IPS-NIHi7 (cell line): ENCODE data around the gene OBSCN.

Experiments
- DNase-seq: peaks from one replicate; pipeline ENCODE4 v3.0.0; 2012; ENCODE audit warnings: mixed read lengths; ENCODE audit errors: extremely low spot score

The OBSCN gene

DNA sequence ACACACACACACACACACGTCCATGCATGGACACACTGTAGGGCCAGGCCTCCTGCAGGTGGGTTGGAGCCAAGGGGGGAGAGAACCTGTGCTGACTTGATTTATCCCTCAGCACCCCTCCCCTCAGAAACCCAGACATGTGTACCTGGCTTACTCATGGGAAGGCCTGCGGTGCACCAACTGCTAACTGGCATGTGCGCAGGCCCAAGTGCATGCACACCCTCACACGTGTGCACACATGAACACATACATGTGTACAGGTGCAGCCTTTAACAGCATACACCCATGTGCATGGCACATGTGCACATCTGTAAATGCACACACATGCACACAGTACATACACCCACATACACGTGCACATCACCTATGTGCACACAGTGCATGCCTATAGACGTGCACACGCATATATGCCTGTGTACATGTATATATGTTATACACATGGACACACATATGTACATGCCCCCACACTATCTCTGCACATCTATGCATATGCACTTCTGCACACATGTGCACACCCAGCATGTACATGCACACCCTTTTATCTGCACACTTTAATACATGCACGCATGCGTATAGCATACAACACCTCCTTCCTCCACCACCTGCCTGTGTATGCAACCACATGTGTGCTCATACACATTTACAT, 131.3 kb downstream of the OBSCN start:
- no peak for DNase-seq

DNA sequence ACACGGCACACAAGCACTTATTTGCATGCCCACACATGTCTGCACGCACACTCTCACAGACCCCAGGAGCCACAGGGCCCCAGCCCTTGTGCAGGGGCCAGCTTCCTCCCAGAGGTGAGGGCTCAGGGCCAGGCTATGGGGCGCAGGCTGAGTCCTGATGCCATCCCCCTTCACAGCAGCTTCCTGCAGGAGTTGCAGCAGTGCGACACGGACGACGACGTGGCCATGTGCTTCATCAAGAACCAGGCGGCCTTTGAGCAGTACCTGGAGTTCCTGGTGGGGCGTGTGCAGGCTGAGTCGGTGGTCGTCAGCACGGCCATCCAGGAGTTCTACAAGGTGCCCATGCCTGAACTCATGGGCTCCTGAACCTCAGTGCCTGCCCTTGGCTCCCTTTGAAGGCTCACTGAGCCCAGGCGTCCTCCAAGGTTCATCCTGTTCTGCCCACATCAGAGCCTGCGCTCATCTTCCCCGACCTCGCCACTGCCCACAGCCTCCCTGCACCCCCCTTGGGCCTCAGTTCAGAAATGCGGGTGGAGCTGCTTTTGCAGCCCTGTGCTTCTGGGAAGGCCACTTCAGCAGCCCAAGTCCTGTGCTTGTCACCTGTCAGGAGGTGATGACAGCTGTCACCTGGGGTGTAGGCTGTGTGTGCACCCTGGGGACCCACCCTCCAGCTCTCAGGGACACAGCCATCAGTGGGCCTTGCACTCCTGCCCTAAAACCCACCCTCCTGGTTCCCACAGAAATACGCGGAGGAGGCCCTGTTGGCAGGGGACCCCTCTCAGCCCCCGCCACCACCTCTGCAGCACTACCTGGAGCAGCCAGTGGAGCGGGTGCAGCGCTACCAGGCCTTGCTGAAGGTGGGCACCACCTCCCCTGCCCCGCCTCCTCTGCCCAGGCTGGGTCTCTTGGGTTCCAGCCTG, 132.2 kb downstream of the OBSCN start:
- DNase-seq, result no peak

DNA sequence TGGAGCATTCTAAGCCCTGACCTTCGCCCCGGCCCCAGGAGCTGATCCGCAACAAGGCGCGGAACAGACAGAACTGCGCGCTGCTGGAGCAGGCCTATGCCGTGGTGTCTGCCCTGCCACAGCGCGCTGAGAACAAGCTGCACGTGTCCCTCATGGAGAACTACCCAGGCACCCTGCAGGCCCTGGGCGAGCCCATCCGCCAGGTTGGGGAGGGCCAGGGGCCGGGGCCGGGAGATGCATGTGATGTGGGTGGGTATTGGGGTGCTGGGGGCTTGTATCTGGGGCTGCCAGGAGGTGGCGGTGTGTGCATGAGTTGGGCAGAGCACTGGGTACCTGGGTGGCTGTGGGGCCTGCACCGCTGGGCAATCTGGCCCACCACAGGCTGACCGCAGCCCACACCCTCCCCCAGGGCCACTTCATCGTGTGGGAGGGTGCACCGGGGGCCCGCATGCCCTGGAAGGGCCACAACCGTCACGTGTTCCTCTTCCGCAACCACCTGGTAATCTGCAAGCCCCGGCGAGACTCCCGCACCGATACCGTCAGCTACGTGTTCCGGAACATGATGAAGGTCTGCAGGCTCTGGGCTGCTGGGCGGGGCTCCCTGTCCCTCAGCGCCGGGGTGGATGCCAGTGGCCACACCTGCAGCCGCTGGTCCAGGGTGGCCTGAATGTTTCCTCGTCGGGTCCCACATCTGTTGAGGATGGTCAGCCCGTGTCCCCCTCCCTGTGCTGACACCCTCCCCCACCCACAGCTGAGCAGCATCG, 133.0 kb downstream of the OBSCN start:
- peak; percentile 80 for DNase-seq

DNA sequence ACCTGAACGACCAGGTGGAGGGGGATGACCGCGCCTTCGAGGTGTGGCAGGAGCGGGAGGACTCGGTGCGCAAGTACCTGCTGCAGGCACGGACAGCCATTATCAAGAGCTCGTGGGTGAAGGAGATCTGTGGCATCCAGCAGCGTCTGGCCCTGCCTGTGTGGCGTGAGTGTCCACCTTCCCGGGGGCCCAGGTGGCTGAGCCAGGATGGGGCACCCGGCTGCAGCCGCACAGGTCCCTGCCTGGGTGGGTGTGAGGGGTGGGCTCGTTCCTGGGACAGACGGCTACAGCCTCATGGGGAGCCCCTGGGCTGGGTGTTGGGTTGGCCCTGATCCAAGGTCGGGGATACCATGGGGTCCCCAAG, 133.6 kb downstream of the OBSCN start:
- DNase-seq, result no peak

DNA sequence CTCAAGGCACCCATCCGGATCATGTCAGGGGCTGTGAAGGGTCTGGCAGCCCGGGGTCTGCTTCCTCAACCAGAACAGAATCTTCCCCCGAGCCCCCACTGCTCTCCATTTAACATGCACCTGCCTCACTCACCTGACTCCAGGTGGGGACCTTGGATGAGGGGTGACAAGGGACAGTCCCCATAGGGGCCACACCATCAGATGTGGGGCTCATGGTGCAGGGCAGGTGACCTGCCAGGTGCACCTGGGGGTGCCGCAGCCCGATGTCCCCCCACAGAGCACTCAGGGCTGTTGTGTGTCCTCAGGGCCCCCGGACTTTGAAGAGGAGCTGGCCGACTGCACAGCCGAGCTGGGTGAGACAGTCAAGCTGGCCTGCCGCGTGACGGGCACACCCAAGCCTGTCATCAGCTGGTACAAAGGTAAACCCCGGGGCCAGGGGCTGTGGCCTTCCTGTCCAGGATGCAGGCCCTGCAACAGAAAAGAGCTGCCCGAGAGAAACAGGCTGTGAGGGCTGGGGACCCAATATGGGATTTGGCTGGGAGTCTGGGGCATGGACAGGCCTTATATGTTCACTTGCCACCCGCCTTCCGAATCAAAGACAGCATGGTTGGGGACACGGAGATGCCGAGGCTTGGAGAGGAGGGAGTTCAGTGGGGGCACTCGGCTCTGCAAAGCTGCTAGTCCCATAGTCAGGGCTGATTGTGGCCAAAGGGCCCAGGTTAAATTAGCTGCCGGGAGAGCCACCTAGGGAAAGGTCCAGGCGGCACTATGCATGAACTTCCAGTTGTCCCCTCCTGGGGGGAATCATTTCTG, 134.2 kb downstream of the OBSCN start:
- DNase-seq, result no peak

DNA sequence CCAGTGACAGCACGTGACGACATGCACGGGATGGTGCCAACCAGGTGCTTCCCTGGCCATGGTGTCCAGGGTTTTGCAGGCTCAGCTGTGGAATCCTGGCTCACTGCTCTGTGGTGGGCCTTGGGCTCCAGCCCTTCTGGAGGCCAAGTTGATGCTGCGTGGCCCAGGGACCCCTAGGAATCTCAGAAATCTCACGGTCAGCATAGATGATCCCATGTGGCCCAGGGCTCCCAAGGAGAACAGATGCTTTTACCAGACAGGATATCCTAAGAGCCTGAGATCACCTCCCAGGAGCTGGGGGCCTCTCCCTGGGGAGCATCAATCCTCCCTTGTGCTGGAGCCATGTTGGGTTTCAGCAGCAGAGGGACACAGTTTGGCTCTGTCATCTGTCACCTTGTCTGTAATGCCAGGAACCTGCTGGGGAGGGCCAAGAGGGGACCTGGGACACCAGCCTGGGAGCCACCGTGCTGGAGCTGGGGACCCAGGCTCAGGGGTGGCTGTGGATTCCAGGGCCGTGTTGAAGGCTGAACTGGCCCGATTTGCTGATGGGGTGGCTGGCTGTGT, 134.9 kb downstream of the OBSCN start:
- no peak for DNase-seq

DNA sequence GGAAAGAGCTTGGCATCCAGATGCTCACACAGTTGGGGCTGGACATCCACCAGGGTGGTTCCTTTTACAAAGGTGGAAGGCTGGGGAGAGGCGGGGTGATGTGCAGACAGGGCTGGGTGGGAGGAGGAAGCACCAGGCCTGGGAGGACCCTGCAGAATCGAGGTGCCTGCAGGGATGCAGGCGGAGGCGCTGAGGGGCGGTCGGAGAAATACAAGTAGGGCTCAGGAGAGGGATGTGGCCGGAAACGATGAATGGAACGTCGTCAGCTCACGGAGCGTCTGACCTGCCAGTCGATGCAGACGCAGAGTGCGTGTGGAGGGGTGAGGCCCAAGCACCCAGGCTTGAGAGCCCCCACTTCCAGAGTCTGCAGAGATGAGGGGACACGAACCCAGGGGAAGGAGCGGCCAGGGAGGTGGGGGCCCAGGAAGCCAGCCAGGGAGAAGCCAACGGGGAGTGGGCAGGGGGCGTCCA, 135.4 kb downstream of the OBSCN start:
- DNase-seq, result no peak

DNA sequence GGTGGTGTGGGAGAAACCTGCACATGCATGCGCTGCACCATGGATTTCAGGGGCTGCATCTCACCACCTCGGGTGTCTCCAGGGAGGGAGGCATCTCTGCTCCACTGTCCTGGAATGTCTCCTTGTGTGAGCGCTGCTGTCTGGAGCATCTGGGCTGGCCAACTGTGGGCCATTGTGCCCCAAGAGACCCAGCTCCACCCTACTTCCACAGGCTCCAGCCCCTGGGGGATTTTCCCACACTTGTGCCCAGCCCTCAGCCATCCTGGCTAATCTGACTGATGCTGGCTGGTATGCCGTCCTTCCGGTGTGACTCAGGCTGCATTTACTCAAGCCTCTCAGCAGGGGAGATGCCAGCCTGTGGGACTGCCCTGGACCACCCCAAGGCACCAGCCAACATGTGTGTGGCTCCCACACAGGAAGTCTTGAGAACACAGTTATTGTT, 136.8 kb downstream of the OBSCN start:
- DNase-seq, result no peak

DNA sequence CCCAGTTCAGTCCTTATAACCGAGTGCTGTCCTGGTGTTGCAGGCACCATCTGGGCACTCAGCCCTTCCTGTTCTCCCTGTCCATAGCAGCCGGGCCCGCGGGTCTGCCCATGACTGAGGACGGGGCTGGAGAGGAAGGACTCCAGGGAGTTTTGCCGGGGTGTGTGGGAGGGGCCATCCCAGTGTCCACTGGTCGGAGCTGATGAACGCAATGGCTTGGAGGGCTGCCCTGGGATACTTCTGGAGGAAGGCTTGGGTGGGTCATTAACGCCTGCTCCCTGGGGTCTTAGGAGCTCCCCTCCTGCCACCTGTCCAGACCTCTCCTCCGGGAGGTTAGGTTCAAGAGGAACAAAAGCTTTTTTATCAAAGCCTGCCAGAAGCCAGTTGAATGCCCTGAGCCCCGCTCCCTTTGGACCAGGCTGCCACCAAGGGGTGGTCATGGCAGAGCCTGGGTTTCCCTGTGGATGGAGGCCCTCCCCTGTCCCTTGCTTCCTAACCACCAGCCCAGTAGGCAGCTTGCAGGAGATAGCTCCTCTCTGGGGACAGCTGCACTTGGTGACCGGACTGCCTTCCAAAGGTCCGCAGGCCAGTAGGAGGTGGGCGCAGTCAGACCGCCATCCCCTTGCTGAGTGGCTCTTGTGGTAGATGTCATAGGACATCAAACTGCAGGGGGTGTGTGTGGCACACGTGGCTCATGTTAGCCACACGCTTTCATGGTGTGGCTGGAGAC, 137.5 kb downstream of the OBSCN start:
- no peak for DNase-seq

DNA sequence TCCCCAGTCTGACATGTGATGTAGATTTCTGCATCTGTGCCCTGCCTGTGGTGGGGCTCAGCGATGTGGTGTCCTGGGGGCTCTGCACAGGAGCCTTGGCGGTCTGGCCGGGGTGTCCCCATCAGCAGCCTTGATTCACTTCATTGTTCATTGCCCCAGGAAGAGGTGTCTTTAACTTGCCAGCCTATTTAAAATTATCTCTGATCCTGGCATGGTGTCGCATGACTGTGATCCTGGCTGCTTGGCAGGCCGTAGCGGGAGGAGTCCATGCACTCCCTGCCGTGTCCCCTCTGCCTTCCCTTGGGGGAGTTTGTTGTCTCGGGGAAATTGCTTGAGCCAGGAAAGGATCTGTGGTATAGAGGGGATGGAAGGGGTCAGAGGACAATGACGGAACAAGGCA, 138.9 kb downstream of the OBSCN start:
- DNase-seq, result no peak

DNA sequence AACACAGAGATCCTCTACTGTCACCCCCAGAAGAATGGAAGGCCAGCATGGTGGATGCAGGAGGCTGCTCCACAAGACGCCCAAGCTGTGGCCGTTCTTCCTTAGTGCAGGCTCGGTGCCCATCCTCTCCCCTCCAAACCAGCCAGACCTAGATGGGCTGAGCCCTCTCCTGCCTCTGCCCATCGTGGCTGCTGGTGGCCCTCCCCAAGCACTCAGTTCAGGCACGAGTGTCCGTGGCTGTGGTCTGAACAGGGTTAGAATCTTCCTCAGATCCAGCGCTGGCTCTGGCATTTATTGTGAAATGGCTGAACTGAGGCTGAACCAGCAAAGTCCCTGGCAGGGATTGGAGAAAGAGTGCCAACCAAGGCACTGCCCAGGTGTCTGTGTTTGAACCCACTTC, 139.3 kb downstream of the OBSCN start:
- no peak for DNase-seq

DNA sequence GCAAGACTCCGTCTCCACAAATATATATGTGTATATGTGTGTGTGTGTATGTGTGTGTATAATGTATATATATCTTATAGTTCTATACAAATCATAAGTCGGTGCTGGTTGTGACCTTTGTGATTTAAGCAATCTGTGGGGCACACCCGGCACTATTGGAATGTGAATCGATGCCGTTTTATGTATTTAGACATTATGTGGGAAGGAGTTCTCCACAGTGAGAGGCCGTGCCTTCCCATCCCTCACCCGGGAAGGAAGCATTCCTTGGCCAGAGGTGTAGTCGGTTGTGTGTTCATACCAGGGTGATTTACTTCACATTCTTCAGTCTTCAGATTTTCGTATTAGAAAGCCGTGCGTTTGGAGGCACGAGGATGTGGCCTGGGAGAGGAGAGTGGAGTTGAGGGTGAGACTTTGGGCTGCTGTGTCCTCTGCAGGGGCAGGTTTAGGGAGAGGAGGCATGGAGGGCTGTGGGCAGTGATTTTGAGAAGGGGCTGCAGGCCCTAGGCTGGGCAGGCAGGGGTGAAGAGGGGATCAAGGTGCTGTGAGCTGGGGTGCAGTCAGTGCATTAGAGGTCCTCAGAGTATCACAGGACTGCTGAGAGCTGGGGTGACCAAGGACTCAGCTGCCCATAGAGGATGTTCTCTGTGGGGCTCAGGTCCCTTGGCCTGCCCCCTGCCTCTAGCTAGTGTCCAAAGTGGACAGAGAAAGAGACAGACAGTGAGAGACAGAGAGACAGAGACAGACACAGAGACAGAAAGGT, 141.0 kb downstream of the OBSCN start:
- DNase-seq, result no peak

DNA sequence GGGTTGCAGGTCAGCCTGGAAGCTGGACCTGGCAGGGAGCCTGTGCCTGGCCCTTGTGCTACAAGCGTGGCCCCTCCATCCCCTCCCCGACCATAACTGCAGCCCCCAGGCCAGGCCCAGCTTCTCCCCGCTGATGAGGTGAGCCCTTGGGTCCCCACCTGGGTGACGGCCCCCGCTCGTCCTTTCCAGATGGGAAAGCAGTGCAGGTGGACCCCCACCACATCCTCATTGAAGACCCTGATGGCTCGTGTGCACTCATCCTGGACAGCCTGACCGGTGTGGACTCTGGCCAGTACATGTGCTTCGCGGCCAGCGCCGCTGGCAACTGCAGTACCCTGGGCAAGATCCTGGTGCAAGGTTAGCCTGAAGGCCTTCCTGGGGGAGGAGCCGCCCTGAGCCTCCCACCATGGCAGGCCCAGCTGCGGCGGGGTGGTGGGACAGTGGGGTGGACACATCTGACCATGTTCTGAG, 141.9 kb downstream of the OBSCN start:
- DNase-seq, result no peak

DNA sequence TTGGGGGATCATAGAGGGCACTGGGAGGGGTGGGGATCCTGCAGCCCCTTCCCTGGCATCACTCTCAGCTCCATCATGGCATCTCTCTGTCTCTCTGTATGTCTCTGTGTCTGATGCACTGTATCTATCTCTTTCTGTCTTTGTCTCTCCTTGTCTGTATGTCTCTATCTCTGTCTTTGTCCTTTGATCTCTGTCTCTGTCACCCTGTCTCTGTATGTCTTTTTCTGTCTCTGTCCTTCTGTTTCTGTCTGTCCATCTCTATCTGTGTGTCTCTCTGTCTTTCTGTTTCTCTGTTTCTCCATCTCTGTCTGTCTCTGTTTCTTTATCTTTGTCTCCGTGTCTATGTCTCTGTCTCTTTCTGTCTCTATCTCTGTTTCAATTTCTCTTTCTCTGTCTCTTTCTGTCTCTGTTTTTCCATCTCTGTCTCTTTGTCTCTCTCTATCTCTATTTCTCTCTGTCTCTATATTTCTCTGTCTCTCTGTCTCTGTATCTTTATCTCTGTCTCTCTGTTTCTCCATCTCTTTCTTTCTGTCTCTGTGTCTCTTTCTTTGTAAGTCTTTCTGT, 142.4 kb downstream of the OBSCN start:
- no peak for DNase-seq

DNA sequence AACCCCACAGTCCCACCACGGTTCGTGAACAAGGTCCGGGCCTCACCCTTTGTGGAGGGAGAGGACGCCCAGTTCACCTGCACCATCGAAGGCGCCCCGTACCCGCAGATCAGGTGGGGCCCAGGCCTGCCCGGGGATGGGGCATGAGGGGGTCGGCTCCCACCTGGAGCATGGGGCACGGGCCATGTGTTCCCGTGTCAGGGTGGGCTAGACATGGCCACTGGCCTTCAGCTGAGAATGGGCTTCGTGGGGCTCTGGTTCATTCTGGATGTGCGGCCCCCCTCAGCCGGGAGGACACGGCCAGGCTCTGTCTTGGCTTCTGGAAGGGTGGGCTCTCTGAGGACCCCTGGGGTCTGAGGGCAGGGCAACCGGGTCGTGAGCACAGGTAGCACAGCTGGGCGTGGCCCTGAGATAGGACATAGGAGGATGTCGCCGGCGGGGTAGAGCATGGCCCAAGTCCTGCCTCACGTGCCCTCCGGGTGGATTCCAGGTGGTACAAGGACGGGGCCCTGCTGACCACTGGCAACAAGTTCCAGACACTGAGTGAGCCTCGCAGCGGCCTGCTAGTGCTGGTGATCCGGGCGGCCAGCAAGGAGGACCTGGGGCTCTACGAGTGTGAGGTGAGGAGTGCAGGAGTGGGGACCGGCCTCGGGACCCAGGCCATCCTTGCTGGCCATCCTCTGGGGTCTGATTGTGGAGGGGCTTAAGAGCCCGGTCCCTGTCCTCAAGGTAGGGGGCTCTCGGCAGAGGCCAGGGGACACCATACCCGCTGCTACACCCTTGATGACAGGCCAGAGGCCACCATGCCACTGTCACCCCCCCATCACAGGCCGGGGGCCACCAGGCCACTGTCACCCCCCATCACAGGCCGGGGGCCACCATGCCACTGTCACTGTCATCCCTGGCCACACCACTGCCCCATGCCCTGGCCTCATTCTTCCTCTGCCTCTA, 143.3 kb downstream of the OBSCN start:
- DNase-seq, result no peak

DNA sequence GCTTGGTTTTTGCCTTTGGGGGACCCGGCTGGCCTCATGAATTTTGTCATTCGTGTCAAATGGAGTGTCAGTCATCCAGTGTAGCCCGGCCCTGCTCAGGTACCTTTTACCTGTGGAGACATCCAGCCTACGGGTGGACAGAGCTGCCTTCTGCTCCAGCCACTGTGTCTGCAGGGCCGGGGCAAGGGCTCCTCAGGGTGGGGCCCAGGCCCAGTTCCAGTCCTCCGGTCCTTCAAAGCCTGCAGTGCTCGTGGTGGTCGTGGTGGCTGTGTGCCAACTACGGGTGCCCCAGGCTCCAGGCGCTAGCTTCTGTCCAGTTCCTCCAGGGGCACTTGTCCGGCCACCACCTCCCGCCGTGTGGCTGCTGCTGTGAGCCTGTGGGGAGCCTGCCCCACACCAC, 144.0 kb downstream of the OBSCN start:
- DNase-seq, result no peak

DNA sequence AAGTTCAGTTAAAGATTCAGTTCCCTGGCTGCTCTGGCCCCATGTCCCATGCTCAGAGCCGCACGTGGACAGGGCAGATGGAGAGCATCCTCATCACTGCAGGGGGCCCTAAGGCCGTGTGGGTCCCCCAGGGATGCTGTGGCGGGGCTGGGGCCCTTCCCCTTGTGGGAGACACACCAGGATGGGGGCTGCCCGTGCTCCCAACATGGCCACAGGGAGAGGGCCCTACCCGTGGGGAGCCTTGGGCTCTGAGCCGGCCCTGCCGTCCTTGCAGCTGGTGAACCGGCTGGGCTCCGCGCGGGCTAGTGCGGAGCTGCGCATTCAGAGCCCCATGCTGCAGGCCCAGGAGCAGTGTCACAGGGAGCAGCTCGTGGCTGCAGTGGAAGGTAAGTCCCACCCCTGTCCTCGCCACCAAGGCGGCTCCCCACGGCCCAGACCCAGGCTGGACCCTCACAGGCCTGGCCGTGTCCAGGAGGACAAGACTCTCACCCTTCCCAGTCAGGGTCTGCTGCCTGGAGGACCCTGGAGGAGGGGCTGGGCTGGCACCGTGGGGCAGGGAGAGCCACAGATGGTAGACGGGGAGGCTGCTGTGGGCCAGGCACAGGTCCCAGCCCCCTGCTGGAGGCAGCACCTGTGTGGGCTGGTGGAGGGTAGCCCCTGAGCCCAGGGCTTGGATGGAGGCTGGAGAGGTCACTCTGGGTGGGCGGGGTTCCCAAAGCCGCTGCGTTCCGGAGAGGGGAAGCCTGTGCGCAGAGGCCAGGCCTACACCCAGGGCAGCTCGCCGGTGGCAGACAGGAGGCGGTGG, 145.0 kb downstream of the OBSCN start:
- DNase-seq, result no peak
